ENCODE results near the gene UGP2. TPM values are rescaled to one million over a fixed set of nuclear protein-coding genes. Genes with fewer than 3 reads are reported as not detected.

Gene UGP2
- total RNA-seq (2014; rRNA removed) (48.4 and 55.8 TPM in 2 replicates), Bru-seq, nascent RNA (percentile 88 among the genes with signal in this experiment), BruChase-seq, experiment 1, labeled RNA remaining after a 6-hour chase (percentile 79 among the genes with signal in this experiment), BruChase-seq, experiment 2, labeled RNA remaining after a 2-hour chase (percentile 77 among the genes with signal in this experiment)
- long read RNA-seq, transcript UGP2-201 (10 exons, 2,338 nt): minor isoform, 37 of 170 reads
- long read RNA-seq, transcript UGP2-202 (10 exons, 2,136 nt): major isoform, 105 of 170 reads
- long read RNA-seq, transcript UGP2-207 (11 exons, 2,057 nt): minor isoform, 6 of 170 reads
- long read RNA-seq, partial matches to known transcripts: 7 of 170 reads
- long read RNA-seq, other reads (novel, unspliced or antisense): 15 of 170 reads

DNA sequence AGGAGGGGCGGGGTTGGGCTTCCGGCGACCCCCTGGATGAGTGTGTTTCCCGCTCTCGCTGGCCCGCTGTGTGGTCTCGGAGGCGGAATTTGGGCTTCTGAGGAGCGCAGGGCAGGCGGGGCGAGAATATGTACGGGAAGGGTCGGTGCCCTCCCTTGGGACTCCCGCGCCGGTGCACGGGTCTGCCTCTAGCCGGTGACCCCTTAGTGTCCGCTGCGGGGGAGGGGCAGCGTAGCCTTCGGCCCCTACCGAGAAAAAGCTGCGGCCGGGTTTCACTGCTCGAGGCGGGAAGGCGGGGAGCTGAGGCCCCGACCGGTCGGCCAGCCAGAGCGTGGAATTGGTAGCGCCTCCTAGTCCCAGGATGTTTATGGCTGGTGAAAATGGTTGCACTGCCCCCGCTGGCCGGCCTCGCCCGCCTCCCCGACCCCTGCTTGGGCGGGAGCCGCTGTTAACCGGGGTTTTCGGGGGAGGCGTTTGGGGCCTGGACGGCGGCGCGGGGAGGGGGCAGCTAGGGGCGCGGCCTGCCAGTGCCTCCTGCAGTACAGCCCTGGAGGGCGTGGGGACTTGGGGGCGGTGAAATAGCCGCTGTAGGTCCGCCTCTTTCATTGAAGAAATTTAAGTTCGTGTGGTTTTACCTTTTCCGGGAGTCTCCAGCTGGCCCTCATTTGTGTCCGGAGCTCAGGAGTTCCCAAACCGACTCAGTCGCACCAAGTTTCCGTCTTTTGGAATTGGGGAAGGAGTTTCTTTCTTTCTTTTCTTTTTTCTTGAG is at the start of gene UGP2:
Gene UGP2, plus strand, starts transcription at position 643 of the 769 bp plus-strand sequence. CDS start 290 bp downstream, outside the sequence.
- peak; percentile 76 for ATAC-seq
- Histone ChIP-seq H3K9me3 (ENCODE audit: low read length) (no peaks in the 10 kb centered on the region), H4K20me1 (ENCODE audit: low read length) (no peaks in the 10 kb centered on the region), H3K79me2 (ENCODE audit: low read length) (peaks cover 47% of the 10 kb centered on the region), H3K9me2 (replicated peaks; ENCODE audit: low read length) (no peaks in the 10 kb centered on the region), H2AFZ (ENCODE audit: low read length) (peak within 1 kb of the TSS; percentile 90), H3K36me3 (ENCODE audit: low read depth, low read length) (no peaks in the 10 kb centered on the region), H3K4me2 (ENCODE audit: low read length) (peak within 1 kb of the TSS; percentile 87), H3F3A (ENCODE audit: low read length, unreplicated experiment) (no peaks in the 10 kb centered on the region), H3K4me1 (ENCODE audit: insufficient read depth, low read length) (peaks cover 28% of the 10 kb centered on the region), H3K27ac (ENCODE audit: low read length) (peak within 1 kb of the TSS; percentile 81), H3K4me3 (ENCODE audit: low read length) (peak within 1 kb of the TSS; percentile 86), H3K9ac (ENCODE audit: low read length) (peak within 1 kb of the TSS; percentile 93), H3K27me3 (ENCODE audit: low read length) (no peaks in the 10 kb centered on the region)
- ChIA-PET CTCF (interaction anchor here (0.6 to 1.7 kb wide), 2 partner anchors 142 to 701 kb away, joined by 3 to 15 read pairs; no protein-coding TSS in a partner anchor), POLR2A (ENCODE audit: unreplicated experiment) (interaction anchor here (0.6 to 2.1 kb wide), 6 partner anchors 20 to 253 kb away, joined by 3 to 26 read pairs (median 4); partner anchors contain the start of gene WDPCP)
- no peak for TF ChIP-seq EZH2phosphoT487 (IDR thresholded peaks at IDR 0.05; ENCODE audit: borderline replicate concordance, low read length)
- TF ChIP-seq, protein P1, sequence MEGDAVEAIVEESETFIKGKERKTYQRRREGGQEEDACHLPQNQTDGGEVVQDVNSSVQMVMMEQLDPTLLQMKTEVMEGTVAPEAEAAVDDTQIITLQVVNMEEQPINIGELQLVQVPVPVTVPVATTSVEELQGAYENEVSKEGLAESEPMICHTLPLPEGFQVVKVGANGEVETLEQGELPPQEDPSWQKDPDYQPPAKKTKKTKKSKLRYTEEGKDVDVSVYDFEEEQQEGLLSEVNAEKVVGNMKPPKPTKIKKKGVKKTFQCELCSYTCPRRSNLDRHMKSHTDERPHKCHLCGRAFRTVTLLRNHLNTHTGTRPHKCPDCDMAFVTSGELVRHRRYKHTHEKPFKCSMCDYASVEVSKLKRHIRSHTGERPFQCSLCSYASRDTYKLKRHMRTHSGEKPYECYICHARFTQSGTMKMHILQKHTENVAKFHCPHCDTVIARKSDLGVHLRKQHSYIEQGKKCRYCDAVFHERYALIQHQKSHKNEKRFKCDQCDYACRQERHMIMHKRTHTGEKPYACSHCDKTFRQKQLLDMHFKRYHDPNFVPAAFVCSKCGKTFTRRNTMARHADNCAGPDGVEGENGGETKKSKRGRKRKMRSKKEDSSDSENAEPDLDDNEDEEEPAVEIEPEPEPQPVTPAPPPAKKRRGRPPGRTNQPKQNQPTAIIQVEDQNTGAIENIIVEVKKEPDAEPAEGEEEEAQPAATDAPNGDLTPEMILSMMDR (conservative IDR thresholded peaks at IDR 0.05; ENCODE audit: low read depth, low read length): peak; percentile 42
- peak; percentile 91 for DNase-seq
- no TSS peak for BruUV-seq (replicated peaks)
- intact Hi-C loops (cut with micrococcal nuclease): loop anchor here (1.0 kb wide), 5 partner anchors 20 to 253 kb away; partner anchors contain the start of genes MDH1 and WDPCP

DNA sequence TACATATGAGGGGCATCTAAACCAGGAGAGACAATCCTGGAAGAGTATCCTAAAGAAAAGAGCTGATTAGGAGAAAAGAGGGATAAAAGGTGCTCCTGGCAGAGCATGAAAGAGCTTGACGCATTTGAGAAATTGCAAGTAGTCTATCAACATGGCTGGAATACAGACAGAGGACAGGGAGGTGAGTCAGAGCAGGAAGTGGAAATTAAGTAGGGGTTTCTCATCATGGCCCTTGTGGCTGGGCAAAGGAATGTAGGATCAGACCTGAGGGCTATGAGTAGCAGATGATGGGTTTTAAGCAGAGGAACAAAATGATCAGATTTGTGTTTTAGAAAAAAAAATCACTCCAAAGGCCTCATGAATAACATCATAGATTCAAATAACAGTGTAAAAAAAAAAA is 49.2 kb upstream of the UGP2 start:
- POLR2A ChIA-PET (ENCODE audit: unreplicated experiment): no interaction called here
- H3K27ac ChIP-seq (ENCODE audit: low read length): no peak overlapping the region

More for the DNA sequence above, 49.2 kb upstream of the UGP2 start:
- H3K36me3 ChIP-seq (ENCODE audit: low read depth, low read length): no peaks in the 10 kb centered on the region
- no peaks in the 10 kb centered on the region for H3K9me3 ChIP-seq (ENCODE audit: low read length)
- 0 out of 2 replicates have a peak, but pooled peaks have one; percentile 20 for ATAC-seq
- CTCF ChIA-PET: no interaction called here
- H3F3A ChIP-seq (ENCODE audit: low read length, unreplicated experiment): no peaks in the 10 kb centered on the region
- DNase-seq: peak; percentile 60
- H3K4me3 ChIP-seq (ENCODE audit: low read length): no peak overlapping the region
- H3K79me2 ChIP-seq (ENCODE audit: low read length): no peaks in the 10 kb centered on the region
- H2AFZ ChIP-seq (ENCODE audit: low read length): no peak overlapping the region
- no peaks in the 10 kb centered on the region for H3K27me3 ChIP-seq (ENCODE audit: low read length)
- H3K4me2 ChIP-seq (ENCODE audit: low read length): no peak overlapping the region
- H3K4me1 ChIP-seq (ENCODE audit: insufficient read depth, low read length): peaks cover 22% of the 10 kb centered on the region
- no TSS peak for BruUV-seq (replicated peaks)
- intact Hi-C loops (cut with micrococcal nuclease): no loop called here
- no peak overlapping the region for H3K9ac ChIP-seq (ENCODE audit: low read length)
- no peaks in the 10 kb centered on the region for H3K9me2 ChIP-seq (replicated peaks; ENCODE audit: low read length)
- no peaks in the 10 kb centered on the region for H4K20me1 ChIP-seq (ENCODE audit: low read length)
- TF ChIP-seq, protein P1 (conservative IDR thresholded peaks at IDR 0.05; ENCODE audit: low read depth, low read length): no peak
- no peak for TF ChIP-seq EZH2 (IDR thresholded peaks at IDR 0.05; ENCODE audit: low read length, unreplicated experiment)
- TF ChIP-seq EZH2phosphoT487 (IDR thresholded peaks at IDR 0.05; ENCODE audit: borderline replicate concordance, low read length): no peak

Data from PC-3 (cell line).